HG03442 (cell line): ENCODE results near the gene C13orf46.

Source experiments
- ATAC-seq: cut with Tn5 transposase; IDR thresholded peaks from one replicate; pipeline ENCODE4 v1.9.1; 2021; ENCODE audit warnings: mild to moderate bottlenecking, moderate library complexity; ENCODE audit not compliant: unreplicated experiment

C13orf46 gene

DNA sequence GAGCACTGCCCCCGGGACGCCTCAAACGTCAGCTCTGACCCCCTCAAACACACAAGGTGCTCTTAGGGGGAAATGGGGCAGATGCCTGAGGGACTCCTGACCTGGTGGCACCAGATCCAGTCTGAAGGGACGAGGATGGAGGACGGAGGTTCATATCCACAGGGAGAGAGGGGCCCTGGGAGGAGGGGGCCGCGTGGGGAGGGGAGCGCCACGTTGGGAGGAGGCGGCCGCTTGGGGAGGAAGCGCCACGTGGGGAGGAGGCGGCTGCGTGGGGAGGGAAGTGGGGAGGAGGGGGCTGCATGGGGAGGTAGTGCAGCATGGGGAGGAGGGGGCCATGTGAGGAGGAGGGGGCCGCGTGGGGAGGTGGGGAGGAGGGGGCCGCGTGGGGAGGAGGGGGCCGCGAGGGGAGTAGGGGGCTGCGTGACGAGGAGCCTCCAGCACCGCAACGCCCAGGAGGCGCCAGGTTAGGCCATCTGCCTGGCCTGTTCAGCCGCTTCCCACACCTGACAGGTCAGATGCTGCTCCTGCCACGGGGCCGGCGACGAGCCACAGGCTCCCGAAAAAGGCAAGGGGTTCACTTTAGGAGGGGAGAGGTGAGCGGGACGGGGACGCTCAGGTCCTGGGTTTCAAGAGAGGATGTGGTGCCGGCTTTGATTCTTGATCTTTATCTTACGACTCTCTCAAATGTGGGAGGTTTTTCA, 36.7 kb upstream of the C13orf46 start:
- no peak for ATAC-seq

GRCh38 chr13:114009590-114010400, 35.9 kb upstream of the C13orf46 start:
- ATAC-seq, result no peak

GRCh38 chr13:114008964-114009589, 35.2 kb upstream of the C13orf46 start:
- no peak for ATAC-seq

GRCh38 chr13:114007566-114007965, 33.7 kb upstream of the C13orf46 start:
- ATAC-seq, result no peak

DNA sequence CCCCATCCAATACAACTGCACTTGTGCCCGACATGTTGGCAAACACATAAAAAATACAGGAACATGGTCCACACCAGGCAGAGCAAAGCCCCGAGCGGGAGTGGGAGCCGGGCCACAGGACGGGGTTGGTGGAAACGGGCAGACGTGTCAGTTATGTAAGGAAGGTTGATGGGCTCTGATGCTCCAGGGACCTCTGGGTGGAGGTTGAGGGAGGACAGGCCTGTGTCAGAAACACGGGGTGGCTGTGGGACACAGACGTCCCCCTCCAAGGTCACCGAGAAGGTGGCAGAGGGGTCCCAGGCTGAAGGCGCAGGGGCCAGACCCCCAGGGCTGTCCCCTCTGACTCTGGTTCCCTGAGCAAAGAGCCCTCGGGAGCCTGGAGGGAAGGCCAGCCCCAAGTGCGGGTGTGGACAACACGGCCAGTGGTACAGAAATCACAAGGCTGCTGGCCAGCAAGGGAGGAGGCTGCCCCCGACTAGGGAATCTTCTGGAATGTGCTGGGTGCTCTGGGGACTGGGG, 31.4 kb upstream of the C13orf46 start:
- ATAC-seq, result no peak

GRCh38 chr13:114004420-114005205, 30.7 kb upstream of the C13orf46 start:
- ATAC-seq, result no peak

DNA sequence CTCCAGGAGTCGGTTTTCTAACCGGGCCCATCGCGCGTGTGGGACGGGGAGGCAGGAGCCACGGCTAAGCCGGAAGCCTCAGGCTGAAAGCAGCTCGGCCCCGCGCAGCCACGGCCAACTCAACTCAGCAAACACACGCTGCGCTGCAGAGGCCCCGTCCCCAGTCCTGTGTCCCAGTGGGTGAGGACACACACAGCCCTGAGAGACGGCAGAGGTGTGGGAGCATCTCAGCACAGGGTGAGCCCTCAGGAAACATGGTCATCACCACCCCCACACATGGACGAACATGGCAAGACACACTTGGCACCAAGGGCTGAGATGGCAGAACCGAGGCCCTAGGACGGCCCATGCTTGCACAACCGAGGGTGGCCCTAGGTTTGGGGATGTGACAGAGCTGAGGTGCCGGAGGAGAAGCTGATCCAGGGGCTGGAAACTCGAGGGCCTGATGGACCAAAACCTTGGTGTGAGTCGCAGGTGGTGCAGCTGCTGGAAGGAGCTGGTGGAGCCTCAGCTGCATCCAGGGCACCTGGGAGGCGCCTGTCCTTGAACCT, 29.0 kb upstream of the C13orf46 start:
- ATAC-seq, result no peak

- no peak for ATAC-seq
These were observed 28.2 kb upstream of the C13orf46 start for GRCh38 chr13:114002009-114002544.

DNA sequence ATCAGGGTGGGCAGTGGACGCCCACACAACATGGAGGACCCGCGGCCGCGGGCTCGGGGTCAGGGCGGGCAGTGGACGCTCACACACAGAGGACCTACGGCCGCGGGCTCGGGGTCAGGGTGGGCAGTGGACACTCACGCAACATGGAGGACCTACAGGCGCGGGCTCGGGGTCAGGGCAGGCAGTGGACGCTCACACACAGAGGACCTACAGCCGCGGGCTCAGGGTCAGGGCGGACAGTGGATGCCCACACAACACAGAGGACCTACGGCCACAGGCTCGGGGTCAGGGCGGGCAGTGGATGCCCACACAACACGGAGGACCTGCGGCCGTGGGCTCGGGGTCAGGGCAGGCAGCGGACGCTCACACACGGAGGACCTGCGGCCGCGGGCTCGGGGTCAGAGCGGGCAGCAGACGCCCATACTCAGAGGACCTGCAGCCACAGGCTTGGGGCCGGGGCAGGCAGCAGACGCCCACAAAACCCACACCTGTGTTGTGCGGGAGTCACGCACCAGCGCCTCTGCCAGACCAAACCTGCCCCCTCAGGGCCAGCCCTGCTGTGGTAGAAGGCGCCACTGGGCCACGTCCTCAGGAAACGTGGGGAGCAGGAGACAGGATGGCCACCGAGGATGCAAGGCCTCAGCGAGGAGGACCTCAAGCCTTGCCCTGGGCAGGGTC, 27.6 kb upstream of the C13orf46 start:
- ATAC-seq, result no peak

DNA sequence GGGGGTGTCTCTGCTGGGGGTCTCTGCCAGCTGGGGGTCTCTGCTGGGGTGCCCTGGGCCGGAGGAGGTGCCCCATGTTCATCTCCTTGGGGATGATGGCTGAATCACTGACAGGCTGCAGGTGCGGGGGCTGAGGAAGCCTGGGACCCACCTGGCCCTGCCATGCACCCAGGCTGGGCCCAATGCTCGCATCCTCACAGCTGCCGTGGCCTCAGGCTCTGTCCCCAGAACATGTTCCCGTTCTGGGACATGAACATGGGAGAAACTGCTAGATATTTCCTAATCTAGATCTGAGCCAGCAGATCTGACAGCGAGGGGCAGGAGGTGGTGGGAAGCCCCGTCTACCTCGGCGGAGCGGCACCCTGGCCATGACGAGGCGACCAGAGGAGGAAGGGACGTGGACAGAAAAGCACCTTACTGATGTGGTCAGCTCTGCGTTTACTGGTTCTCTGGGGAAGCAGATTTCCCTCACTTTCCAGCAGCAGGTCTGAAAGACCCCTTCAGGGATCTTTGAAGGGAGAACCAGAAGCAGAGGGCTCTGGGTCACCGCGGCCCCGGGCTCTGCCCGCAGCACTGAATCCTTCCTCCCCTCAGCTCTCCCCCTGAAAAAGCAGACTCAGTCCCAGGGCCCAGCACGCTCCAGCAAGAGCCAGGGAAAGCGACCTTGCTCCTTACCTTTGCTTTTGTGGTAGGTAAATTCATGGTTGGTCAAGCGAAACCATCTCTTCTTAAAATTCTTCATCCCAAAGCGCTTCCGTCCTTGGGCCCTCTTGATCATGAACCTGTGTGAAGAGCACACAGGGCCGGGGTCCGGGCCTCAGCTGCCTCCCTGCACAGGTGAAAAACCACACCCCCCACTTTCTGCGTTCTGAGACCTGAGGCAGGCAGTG, 26.5 kb upstream of the C13orf46 start:
- ATAC-seq, result no peak

GRCh38 chr13:113999618-113999910, 25.7 kb upstream of the C13orf46 start:
- no peak for ATAC-seq

- no peak for ATAC-seq
These were observed 25.1 kb upstream of the C13orf46 start for GRCh38 chr13:113998781-113999617.

DNA sequence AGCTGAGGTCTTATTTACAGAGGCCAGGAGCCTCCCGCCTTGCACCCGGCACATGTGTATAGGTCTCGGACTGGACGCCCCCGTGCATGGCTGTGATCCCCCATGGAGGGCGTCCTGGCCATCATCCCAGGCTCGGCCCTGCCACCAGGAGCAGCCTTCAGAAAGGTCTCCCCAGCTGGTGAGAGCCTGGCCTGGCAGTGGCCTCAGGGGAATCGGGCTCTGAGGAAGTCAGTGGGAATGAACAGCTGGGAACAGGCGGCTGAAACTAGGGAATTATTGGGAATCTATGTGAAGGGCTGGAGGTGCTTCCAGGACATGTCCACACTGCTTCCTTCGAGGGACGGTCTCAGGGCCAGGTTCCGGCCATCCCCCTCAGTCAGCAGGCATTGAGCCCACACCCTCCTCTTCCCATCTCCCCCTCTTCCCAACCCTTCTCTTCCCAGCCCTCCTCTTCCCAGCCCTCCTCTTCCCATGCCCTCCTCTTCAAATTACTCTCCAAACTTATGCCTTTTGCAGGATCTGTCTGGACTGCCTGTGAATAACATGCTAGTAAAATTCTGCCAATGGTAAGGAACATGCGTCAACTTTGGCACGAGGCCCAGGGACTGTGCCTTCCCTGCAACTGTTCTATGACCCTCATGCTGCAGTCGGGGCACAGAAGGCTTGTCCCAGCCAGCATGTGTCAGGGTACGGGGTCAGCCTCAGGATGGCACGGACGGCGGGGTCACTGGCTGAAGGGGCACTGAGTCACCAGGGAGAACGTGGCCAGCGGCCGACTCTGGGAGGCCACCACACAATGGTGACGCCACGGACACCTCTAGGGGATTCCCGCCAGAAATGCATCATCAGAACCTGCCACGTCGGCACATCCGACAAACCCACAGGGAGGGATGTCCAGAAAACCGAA, 24.2 kb upstream of the C13orf46 start:
- no peak for ATAC-seq

GRCh38 chr13:113996912-113997745, 23.3 kb upstream of the C13orf46 start:
- ATAC-seq, result no peak

GRCh38 chr13:113996081-113996911, 22.4 kb upstream of the C13orf46 start:
- ATAC-seq, result no peak
